Gastrocnemius medialis (tissue), 4 donors: Measurements from ENCODE around the gene VCAM1.

Experiments used
- POLR2A ChIP-seq, 2 donors: fragments of 450-650 bp; IDR thresholded peaks; one replicate each; pipeline ENCODE4 v1.6.1; 2017; ENCODE audit warnings: antibody characterized with exemption in 2 of 2, mild to moderate bottlenecking in 2 of 2, moderate library complexity in 2 of 2
- TF ChIP-seq, protein P1 (sequence below), 5 experiments: fragments of 450-650 bp in 3 of 5; fragments of 200-600 bp in 2 of 5; sonication (generic) in 2 of 5; IDR thresholded peaks in 4 of 5; conservative IDR thresholded peaks in 1 of 5; 1 replicate in 4 of 5; 2 replicates in 1 of 5; pipeline ENCODE4 v1.5.1; 2016 to 2019; ENCODE audit warnings: antibody characterized with exemption in 5 of 5, mild to moderate bottlenecking in 3 of 5, moderate library complexity in 3 of 5

DNA sequence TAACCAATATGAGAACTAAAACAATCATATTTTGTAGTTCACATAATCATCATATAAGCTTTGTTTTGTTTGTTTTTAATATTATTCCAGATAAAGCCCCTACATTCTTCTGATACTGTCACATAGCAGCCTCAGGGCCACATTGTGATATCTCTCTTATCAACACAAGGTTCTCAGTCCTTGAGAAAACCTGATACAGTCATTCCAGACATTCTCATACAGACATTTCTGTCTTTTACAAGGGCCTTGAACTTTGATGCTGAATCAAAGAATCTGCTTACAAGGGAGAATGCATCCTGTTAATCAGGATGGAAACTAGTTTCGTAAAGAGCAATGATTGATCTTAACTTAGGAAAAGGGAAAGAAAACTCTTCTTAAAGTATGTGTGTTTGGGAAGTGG, 12.7 kb upstream of the VCAM1 start:
- TF ChIP-seq, protein P1, sequence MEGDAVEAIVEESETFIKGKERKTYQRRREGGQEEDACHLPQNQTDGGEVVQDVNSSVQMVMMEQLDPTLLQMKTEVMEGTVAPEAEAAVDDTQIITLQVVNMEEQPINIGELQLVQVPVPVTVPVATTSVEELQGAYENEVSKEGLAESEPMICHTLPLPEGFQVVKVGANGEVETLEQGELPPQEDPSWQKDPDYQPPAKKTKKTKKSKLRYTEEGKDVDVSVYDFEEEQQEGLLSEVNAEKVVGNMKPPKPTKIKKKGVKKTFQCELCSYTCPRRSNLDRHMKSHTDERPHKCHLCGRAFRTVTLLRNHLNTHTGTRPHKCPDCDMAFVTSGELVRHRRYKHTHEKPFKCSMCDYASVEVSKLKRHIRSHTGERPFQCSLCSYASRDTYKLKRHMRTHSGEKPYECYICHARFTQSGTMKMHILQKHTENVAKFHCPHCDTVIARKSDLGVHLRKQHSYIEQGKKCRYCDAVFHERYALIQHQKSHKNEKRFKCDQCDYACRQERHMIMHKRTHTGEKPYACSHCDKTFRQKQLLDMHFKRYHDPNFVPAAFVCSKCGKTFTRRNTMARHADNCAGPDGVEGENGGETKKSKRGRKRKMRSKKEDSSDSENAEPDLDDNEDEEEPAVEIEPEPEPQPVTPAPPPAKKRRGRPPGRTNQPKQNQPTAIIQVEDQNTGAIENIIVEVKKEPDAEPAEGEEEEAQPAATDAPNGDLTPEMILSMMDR (IDR thresholded peaks at IDR 0.05 in 4 of 5, conservative IDR thresholded peaks at IDR 0.05 in 1 of 5) = no peak
- TF ChIP-seq POLR2A (IDR thresholded peaks at IDR 0.05) = no peak
